A549 (cell line): ENCODE results near the gene FRG2B. TPM values are rescaled to one million over a fixed set of nuclear protein-coding genes. Genes with fewer than 3 reads are reported as not detected.
"Not testable (repeated sequence)": the region's sequence is repeated elsewhere in the genome, so short reads cannot be mapped to it uniquely, and the experiment has no call there.

Source experiments
- ATAC-seq, 2 experiments: fragments of 200-7000 bp in 1 of 2; fragments of >200 bp in 1 of 2; cut with Nextera tagmentation in 1 of 2; cut with Tn5 transposase in 1 of 2; 3 replicates each; pipeline versions ENCODE4 v1.8.0 to v1.9.1; 2018 to 2020; ENCODE audit warnings: mild to moderate bottlenecking in 1 of 2, moderate library complexity in 1 of 2
- CTCF ChIA-PET: fragments of 300-600 bp; sonication (Branson Sonifier 250); formaldehyde crosslinking; extraction: SDS; loops from one replicate; lab custom pipeline; 2021; ENCODE audit warnings: antibody characterized with exemption, inconsistent platforms; lab: Yijun Ruan, JAX
- POLR2A ChIA-PET: fragments of 350-600 bp; formaldehyde crosslinking; extraction: SDS; loops from one replicate; lab custom pipeline; 2021; ENCODE audit warnings: antibody characterized with exemption, inconsistent platforms; lab: Yijun Ruan, JAX
- DNase-seq, 2 experiments: peaks; one replicate each; pipeline versions ENCODE4 v3.0.0 to v3.0.0-alpha.2; 2011 to 2016; ENCODE audit warnings: low read depth in 1 of 2, low spot score in 1 of 2
- FAIRE-seq: peaks from 2 replicates; lab custom pipeline; 2011; peaks lifted over from hg19 to GRCh38; lab: Jason Lieb, UNC
- H3K27ac ChIP-seq, 2 experiments: fragments of >200 bp; sonication (Bioruptor Twin); formaldehyde crosslinking; 3 replicates each; pipeline ENCODE4 v1.5.1; 2016 to 2017
- H3K4me1 ChIP-seq: fragments of >200 bp; sonication (Bioruptor Twin); formaldehyde crosslinking; 3 replicates; pipeline ENCODE4 v1.6.1; 2016
- H3K4me2 ChIP-seq: fragments of >200 bp; sonication (Bioruptor Twin); formaldehyde crosslinking; 3 replicates; pipeline ENCODE4 v1.6.1; 2016
- H3K4me3 ChIP-seq: fragments of >200 bp; sonication (Bioruptor Twin); formaldehyde crosslinking; 3 replicates; pipeline ENCODE4 v1.5.1; 2016
- H3K9me3 ChIP-seq: fragments of >200 bp; sonication (Bioruptor Twin); formaldehyde crosslinking; 3 replicates; pipeline ENCODE4 v1.6.1; 2016
- CEBPB ChIP-seq, 2 experiments: fragments of >200 bp in 1 of 2; sonication (Bioruptor Twin) in 1 of 2; formaldehyde crosslinking in 1 of 2; IDR thresholded peaks; 2 replicates each; pipeline ENCODE4 v1.6.1; 2012 to 2016
- CHD2 ChIP-seq: fragments of 150-350 bp; IDR thresholded peaks from 2 replicates; pipeline ENCODE4 v1.6.1; 2014; ENCODE audit warnings: low read length; ENCODE audit not compliant: partially characterized antibody
- CHD4 ChIP-seq: fragments of 200-600 bp; sonication (generic); IDR thresholded peaks from 2 replicates; pipeline ENCODE4 v1.6.1; 2016; ENCODE audit warnings: antibody characterized with exemption, mild to moderate bottlenecking, borderline replicate concordance
- EHMT2 ChIP-seq: fragments of 200-600 bp; sonication (generic); IDR thresholded peaks from 2 replicates; pipeline ENCODE4 v1.6.1; 2016; ENCODE audit warnings: antibody characterized with exemption, low read depth, mild to moderate bottlenecking, moderate library complexity
- ELK1 ChIP-seq: fragments of 150-350 bp; IDR thresholded peaks from 2 replicates; pipeline ENCODE4 v1.6.1; 2014; ENCODE audit warnings: low read depth, mild to moderate bottlenecking, low read length
- FOXS1 ChIP-seq: fragments of 250-450 bp; sonication (Bioruptor Pico); IDR thresholded peaks from 2 replicates; pipeline ENCODE4 v1.5.0; 2020; ENCODE audit warnings: mild to moderate bottlenecking, moderate library complexity
- GATA3 ChIP-seq: IDR thresholded peaks from 2 replicates; pipeline ENCODE4 v1.6.1; 2012; ENCODE audit warnings: borderline replicate concordance
- HDAC2 ChIP-seq: fragments of 200-600 bp; sonication (generic); IDR thresholded peaks from 2 replicates; pipeline ENCODE4 v1.6.1; 2016
- HEYL ChIP-seq: fragments of 250-450 bp; sonication (Bioruptor Pico); IDR thresholded peaks from 2 replicates; pipeline ENCODE4 v1.8.0; 2021; ENCODE audit warnings: mild to moderate bottlenecking, moderate library complexity
- HOXA7 ChIP-seq: fragments of 250-450 bp; sonication (Bioruptor Pico); IDR thresholded peaks from 2 replicates; pipeline ENCODE4 v1.5.0; 2020; ENCODE audit warnings: mild to moderate bottlenecking, moderate library complexity
- KDM1A ChIP-seq: fragments of 200-600 bp; sonication (generic); IDR thresholded peaks from 2 replicates; pipeline ENCODE4 v1.6.1; 2016; ENCODE audit warnings: low read depth, mild to moderate bottlenecking
- KDM5A ChIP-seq: fragments of 200-600 bp; sonication (generic); IDR thresholded peaks from 2 replicates; pipeline ENCODE4 v1.6.1; 2016; ENCODE audit warnings: antibody characterized with exemption, mild to moderate bottlenecking
- MYC ChIP-seq: IDR thresholded peaks from 2 replicates; pipeline ENCODE4 v1.6.1; 2012; ENCODE audit warnings: mild to moderate bottlenecking, inconsistent platforms, low read length, improper control_type of control experiment, borderline replicate concordance
- POLR2AphosphoS2 ChIP-seq: conservative IDR thresholded peaks from 2 replicates; pipeline ENCODE4 v1.6.1; 2012; ENCODE audit warnings: low read length, improper control_type of control experiment, inconsistent platforms
- RNF2 ChIP-seq: fragments of 200-600 bp; sonication (generic); IDR thresholded peaks from 2 replicates; pipeline ENCODE4 v1.6.1; 2016; ENCODE audit warnings: low read depth, mild to moderate bottlenecking, antibody characterized with exemption, moderate library complexity, borderline replicate concordance
- SREBF2 ChIP-seq: fragments of 450-650 bp; IDR thresholded peaks from 2 replicates; pipeline ENCODE4 v1.6.1; 2014; ENCODE audit warnings: mild to moderate bottlenecking, moderate library complexity
- TFCP2L1 ChIP-seq: fragments of 250-450 bp; sonication (Bioruptor Pico); IDR thresholded peaks from 2 replicates; pipeline ENCODE4 v1.5.0; 2021; ENCODE audit warnings: mild to moderate bottlenecking
- TP53 ChIP-seq: fragments of 250-450 bp; sonication (Bioruptor Pico); IDR thresholded peaks from 2 replicates; pipeline ENCODE4 v1.5.0; 2021; ENCODE audit warnings: mild to moderate bottlenecking, moderate library complexity
- WGBS: methylation state at CpG from one replicate; pipeline ENCODE4 v1.1.6; 2017; ENCODE audit errors: missing lambda C conversion rate; 5-methylcytosine and 5-hydroxymethylcytosine counted together
- polyA plus RNA-seq, 4 experiments: library from polyadenylated mRNA; depleted of rRNA in 3 of 4; stranded (reverse); fragments of >200 nt; fragmentation: RNase III in 1 of 4; extraction: RNeasy Plus Mini Kit Qiagen cat#74134 plus additional on column Dnase treatment in 1 of 4; gene quantifications; 2 replicates in 3 of 4; 3 replicates in 1 of 4; pipeline ENCODE4 v1.2.3, GENCODE V29; 2011 to 2017
- TF ChIP-seq, protein P1 (sequence below): IDR thresholded peaks from 2 replicates; pipeline ENCODE4 v1.6.1; 2012; ENCODE audit warnings: low read depth, borderline replicate concordance
- TF ChIP-seq, protein P2 (sequence below): fragments of 250-450 bp; sonication (Bioruptor Pico); IDR thresholded peaks from 2 replicates; pipeline ENCODE4 v1.5.0; 2021; ENCODE audit warnings: mild to moderate bottlenecking, moderate library complexity, borderline replicate concordance
- TF ChIP-seq, protein P3 (sequence below): fragments of 200-600 bp; sonication (generic); IDR thresholded peaks from 2 replicates; pipeline ENCODE4 v1.6.1; 2016; ENCODE audit warnings: antibody characterized with exemption, mild to moderate bottlenecking, moderate library complexity

FRG2B gene
- polyA plus RNA-seq, 2 of the 4 experiments (the other 2 are of a cell fraction): 0.05 TPM; not detected in 1

- TF ChIP-seq CHD2 (no peak), GATA3 (no peak), POLR2AphosphoS2 (no peak), RNF2 (no peak), TP53 (CRISPR knock-in tag) (no peak), FOXS1 (CRISPR knock-in tag) (no peak), HOXA7 (CRISPR knock-in tag) (no peak)
- TF ChIP-seq, protein P1, sequence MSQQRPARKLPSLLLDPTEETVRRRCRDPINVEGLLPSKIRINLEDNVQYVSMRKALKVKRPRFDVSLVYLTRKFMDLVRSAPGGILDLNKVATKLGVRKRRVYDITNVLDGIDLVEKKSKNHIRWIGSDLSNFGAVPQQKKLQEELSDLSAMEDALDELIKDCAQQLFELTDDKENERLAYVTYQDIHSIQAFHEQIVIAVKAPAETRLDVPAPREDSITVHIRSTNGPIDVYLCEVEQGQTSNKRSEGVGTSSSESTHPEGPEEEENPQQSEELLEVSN: no peak
- TF ChIP-seq, all 56 proteins: peak for 0
These were observed 25.9 kb downstream of the FRG2B start (continued) for GRCh38 chr10:133600657-133601056.

DNA sequence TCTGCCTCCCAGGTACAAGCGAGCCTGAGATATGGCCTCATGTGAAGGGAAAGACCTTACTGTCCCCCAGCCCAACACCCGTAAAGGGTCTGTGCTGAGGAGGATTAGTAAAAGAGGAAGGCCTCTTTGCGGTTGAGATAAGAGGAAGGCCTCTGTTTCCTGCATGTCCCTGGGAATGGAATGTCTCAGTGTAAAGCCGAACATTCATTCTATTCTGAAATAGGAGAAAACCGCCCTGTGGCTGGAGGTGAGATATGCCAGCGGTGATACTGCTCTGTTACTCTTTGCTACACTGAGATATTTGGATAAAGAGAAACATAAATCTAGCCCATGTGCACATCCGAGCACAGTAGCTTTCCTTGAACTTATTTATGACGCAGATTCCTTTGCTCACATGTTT is 26.7 kb downstream of the FRG2B start:
- H3K27ac ChIP-seq, ATAC-seq, POLR2A ChIA-PET, H3K4me2 ChIP-seq, DNase-seq, H3K4me1 ChIP-seq, H3K4me3 ChIP-seq, H3K9me3 ChIP-seq, FAIRE-seq: not testable (repeated sequence)
- CTCF ChIA-PET: interaction anchor here (1.0 kb wide), 1 partner anchor 9 kb away, joined by 3 read pairs; no protein-coding TSS in a partner anchor
- 39% methylated on average over 8 of the region's 8 CpGs for WGBS

DNA sequence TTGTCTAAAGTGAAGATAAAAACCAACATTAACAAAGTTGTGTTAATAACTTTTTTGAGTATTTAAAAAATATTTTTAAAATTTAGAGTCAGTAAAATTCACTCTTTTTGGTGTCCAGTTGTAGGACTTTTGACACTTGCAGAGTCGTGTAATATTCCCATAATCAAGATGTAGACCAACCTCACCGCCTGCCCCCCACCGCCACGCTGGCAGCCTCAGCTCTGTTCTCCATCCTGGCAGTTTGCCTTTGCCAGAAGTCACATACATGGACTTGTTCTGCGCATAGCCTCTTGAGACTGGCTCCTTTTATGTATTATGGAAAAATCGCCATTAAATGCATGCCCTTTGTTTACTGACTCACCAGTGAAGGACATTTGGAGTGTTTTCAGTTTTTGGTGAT is 33.9 kb downstream of the FRG2B start:
- 33% methylated on average over 6 of the region's 6 CpGs for WGBS
- Histone ChIP-seq H3K4me2 (no peak overlapping the region), H3K9me3 (no peaks in the 10 kb centered on the region), H3K4me3 (no peak overlapping the region), H3K4me1 (no peaks in the 10 kb centered on the region), H3K27ac (no peak overlapping the region)
- FAIRE-seq: no peak
- ChIA-PET CTCF (interaction anchor here (1.0 kb wide), 1 partner anchor 263 kb away, joined by 4 read pairs; no protein-coding TSS in a partner anchor), POLR2A (no interaction called here)
- no peak for TF ChIP-seq KDM5A
- TF ChIP-seq, protein P1: no peak
- no peak for TF ChIP-seq MYC
- TF ChIP-seq, protein P2, sequence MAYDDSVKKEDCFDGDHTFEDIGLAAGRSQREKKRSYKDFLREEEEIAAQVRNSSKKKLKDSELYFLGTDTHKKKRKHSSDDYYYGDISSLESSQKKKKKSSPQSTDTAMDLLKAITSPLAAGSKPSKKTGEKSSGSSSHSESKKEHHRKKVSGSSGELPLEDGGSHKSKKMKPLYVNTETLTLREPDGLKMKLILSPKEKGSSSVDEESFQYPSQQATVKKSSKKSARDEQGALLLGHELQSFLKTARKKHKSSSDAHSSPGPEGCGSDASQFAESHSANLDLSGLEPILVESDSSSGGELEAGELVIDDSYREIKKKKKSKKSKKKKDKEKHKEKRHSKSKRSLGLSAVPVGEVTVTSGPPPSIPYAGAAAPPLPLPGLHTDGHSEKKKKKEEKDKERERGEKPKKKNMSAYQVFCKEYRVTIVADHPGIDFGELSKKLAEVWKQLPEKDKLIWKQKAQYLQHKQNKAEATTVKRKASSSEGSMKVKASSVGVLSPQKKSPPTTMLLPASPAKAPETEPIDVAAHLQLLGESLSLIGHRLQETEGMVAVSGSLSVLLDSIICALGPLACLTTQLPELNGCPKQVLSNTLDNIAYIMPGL: no peak
- no peak for TF ChIP-seq EHMT2
- no peak for TF ChIP-seq TFCP2L1
- no peak for TF ChIP-seq HEYL
- no peak for DNase-seq
- no peak for ATAC-seq

GRCh38 chr10:133590970-133591359 is 35.6 kb downstream of the FRG2B start:
- Histone ChIP-seq H3K27ac (no peak overlapping the region), H3K4me3 (no peak overlapping the region), H3K4me1 (no peaks in the 10 kb centered on the region), H3K4me2 (no peak overlapping the region), H3K9me3 (no peaks in the 10 kb centered on the region)
- POLR2A ChIA-PET: no interaction called here
- no peak for TF ChIP-seq MYC
- no peak for TF ChIP-seq TFCP2L1
- TF ChIP-seq, protein P1: no peak
- no peak for TF ChIP-seq KDM1A
- no peak for TF ChIP-seq HDAC2
- no peak for TF ChIP-seq ELK1
- TF ChIP-seq CHD4: no peak
- TF ChIP-seq, protein P3, sequence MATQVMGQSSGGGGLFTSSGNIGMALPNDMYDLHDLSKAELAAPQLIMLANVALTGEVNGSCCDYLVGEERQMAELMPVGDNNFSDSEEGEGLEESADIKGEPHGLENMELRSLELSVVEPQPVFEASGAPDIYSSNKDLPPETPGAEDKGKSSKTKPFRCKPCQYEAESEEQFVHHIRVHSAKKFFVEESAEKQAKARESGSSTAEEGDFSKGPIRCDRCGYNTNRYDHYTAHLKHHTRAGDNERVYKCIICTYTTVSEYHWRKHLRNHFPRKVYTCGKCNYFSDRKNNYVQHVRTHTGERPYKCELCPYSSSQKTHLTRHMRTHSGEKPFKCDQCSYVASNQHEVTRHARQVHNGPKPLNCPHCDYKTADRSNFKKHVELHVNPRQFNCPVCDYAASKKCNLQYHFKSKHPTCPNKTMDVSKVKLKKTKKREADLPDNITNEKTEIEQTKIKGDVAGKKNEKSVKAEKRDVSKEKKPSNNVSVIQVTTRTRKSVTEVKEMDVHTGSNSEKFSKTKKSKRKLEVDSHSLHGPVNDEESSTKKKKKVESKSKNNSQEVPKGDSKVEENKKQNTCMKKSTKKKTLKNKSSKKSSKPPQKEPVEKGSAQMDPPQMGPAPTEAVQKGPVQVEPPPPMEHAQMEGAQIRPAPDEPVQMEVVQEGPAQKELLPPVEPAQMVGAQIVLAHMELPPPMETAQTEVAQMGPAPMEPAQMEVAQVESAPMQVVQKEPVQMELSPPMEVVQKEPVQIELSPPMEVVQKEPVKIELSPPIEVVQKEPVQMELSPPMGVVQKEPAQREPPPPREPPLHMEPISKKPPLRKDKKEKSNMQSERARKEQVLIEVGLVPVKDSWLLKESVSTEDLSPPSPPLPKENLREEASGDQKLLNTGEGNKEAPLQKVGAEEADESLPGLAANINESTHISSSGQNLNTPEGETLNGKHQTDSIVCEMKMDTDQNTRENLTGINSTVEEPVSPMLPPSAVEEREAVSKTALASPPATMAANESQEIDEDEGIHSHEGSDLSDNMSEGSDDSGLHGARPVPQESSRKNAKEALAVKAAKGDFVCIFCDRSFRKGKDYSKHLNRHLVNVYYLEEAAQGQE: no peak
- TF ChIP-seq GATA3: no peak
- TF ChIP-seq SREBF2: no peak
- TF ChIP-seq CEBPB (IDR thresholded peaks at IDR 0.05): no peak
- FAIRE-seq: no peak
- no peak for DNase-seq
- ATAC-seq: peak; percentile 21 to 60; a peak in 3 of 6 replicates
- CTCF ChIA-PET: no interaction called here
- 21% methylated on average over 10 of the region's 10 CpGs for WGBS
